DMS79 (cell line): ENCODE results near the gene FAM169A.
A peak's percentile ranks its signal among the peaks of the same experiment; 100 is the strongest.
"Not testable (repeated sequence)": the region's sequence is repeated elsewhere in the genome, so short reads cannot be mapped to it uniquely, and the experiment has no call there.

ENCODE experiments used
- DNase-seq: peaks from one replicate; lab custom pipeline; 2025; lab: John Stamatoyannopoulos, UW

The FAM169A gene, protein sequence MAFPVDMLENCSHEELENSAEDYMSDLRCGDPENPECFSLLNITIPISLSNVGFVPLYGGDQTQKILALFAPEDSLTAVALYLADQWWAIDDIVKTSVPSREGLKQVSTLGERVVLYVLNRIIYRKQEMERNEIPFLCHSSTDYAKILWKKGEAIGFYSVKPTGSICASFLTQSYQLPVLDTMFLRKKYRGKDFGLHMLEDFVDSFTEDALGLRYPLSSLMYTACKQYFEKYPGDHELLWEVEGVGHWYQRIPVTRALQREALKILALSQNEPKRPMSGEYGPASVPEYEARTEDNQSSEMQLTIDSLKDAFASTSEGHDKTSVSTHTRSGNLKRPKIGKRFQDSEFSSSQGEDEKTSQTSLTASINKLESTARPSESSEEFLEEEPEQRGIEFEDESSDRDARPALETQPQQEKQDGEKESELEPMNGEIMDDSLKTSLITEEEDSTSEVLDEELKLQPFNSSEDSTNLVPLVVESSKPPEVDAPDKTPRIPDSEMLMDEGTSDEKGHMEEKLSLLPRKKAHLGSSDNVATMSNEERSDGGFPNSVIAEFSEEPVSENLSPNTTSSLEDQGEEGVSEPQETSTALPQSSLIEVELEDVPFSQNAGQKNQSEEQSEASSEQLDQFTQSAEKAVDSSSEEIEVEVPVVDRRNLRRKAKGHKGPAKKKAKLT

DNA sequence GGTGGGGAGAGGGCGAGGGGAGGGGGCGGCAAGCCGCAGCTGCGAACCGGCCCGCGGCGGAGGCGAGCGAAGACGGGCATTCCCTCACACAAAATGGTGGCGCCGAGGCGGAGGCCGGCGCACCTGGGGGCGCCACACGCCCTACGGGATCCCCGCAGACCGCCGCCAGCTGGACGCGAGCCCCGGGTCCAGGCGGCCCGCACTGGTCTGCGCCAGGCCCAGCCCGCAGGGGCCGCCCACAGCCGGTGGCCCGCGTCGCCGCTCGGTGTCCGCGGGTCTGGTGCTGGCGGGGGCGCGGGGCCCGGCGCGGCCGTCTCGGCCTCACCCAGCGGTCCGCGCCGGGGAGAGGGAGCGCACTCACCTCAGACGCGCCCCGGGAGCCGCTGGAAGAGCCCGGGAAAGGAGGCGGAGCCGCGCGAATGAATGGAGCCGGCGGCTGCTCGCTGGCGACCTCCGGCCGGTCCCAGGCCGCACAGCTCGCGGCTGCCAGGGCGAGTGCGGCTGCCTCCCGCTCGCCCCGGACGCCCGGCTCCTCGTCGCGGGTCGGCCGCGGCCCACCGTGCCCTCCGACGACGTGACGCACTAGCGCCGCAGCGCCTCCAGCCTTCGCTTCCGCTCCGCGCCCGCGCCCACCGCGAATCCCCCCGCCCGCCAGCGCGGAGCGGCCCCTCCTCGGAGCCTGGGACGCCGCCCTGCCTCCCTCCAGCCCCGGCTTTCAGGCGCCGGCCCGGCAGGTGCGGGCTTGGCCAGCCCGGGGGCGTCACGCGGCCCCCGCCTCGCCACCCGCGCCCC, at the start of gene FAM169A:
Gene FAM169A (minus strand): TSS at position 584 of the 792 bp plus-strand sequence. CDS start 24,711 bp downstream, outside the sequence.
- DNase-seq, result no peak

DNA sequence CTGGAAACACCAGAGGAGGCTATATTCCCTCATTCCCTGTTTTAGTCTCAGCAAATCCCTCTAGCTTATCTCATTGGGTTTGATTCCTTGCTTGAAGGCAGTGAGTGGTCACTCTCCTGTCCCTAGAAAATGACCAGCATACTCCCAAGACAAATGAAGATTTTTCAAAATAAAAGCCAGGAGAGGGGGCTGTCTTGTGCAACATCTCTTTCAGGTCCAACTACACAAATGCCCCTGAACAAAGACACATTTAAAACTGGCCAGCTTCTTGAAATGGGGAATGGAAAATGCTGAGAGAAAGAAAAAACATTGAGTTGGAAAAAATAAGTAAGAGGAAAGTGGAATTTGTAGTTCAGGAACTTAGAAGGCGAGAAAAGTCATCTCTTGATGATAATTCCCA, 49.3 kb upstream of the FAM169A start:
- DNase-seq, result no peak

DNA sequence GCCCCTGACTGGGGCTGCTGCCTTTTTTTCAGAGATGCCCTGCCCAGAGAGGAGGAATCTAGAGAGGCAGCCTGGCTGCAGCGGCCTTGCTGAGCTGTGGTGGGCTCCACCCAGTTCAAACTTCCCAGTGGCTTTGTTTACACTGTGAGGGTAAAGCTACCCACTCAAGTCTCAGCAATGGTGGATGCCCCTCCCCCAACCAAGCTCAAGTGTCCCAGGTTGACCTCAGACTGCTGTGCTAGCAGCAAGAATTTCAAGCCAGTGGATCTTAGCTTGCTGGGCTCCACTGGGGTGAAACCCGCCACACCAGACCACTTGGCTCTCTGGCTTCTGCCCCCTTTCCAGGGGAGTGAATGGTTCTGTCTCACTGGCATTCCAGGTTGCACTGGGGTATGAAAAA, 45.2 kb upstream of the FAM169A start:
- DNase-seq, result not testable (repeated sequence)

DNA sequence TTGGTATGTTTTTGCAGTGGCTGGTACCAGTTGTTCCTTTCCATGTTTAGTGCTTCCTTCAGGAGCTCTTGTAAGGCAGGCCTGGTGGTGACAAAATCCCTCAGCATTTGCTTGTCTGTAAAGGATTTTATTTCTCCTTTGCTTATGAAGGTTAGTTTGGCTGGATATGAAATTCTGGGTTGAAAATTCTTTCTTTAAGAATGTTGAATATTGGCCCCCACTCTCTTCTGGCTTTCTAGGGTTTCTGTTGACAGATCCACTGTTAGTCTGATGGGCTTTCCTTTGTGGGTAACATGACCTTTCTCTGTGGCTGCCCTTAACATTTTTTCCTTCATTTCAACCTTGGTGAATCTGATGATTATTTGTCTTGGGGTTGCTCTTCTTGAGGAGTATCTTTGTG, 43.7 kb upstream of the FAM169A start:
- not testable (repeated sequence) for DNase-seq

DNA sequence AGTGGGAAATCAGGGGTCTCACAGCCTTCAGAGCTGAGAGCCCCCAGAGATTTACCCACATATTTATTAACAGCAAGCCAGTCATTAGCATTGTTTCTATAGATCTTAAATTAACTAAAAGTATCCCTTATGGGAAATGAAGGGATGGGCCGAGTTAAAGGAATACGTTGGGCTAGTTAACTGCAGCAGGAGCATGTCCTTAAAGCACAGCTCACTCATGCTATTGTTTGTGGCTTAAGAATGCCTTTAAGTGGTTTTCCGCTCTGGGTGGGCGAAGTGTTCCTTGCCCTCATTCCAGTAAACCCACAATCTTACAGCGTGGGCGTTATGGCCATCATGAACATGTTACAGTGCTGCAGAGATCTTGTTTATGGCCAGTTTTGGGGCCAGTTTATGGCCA, 42.0 kb upstream of the FAM169A start:
- not testable (repeated sequence) for DNase-seq

DNA sequence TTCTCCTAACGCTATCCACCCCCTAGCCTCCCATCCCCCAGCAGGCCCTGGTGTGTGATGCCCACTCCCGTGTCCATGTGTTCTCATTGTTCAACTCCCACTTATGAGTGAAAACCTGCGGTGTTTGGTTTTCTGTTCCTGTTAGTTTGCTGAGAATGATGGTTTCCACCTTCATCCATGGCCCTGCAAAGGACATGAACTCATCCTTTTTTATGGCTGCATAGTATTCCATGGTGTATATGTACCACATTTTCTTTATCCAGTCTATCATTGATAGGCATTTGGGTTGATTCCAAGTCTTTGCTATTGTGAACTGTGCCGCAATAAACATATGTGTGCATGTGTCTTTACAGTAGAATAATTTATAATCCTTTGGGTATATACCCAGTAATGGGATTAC, 38.5 kb upstream of the FAM169A start:
- DNase-seq, result not testable (repeated sequence)

DNA sequence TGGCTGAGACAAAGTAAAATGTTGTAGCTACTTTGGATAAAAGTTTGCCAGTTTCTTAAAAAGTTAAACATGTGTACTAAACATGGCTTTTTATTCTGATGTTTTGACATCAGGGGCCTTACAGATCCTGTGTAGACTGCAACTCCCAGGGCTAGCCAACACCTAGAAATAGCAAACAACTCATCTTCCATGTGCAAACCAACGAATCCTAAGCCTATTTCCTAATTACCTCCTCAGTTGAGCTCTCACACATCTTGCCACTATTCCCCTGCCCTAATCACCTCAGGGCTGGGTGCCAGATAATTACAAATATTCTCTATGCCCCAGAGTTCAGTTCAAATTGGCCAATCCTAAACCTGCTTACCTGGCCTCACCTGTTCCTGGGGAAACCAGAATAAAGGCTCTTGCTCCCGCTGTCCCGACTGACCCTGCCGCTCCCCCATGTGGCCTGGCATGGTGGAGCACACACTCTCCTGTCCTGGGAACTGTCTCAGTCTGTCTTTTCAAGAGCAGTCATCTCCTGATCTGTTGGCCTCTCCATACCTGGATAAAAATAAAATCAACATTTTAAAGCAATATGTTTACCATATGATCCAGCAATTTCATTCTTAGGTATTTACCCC, 37.1 kb upstream of the FAM169A start:
- no peak for DNase-seq

DNA sequence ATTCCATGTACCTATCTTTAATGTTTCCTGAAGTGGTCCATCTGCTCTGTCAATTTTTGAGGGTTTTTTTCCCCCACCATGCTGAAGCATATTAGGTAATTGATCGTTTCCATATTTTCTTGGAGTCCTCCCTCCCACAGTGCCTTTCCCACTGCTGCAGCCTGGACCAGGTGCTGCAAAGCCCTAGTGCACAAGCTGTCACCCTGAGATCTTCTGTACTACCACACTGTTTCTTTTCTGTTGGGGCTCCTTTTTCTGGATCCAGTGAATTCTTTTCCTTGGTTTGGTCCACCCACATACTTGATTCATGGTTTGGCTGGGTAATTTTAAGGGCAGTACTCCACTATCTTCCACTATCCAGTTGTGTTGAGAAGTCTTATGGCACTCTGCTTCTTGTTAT, 30.9 kb upstream of the FAM169A start:
- no peak for DNase-seq

DNA sequence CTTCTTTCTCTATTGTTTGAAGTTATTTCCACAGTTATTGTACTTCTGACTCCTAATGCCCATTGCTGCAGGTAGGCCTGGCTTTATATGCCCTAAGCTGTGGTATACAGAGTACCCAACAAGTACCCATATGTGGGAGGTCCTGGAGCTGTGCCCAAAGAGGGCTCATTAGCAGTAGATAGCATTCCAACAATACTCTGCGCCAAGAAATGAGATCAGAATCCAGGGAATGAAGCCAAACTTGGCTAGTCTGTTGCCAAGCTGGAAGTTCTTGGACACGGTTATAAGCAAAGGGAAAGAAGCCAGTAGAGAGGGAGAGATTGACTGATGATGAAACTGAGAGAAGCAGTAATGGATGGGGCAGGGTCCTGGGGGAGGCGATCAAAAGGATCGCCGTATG, 29.7 kb upstream of the FAM169A start:
- peak; percentile 51 for DNase-seq

DNA sequence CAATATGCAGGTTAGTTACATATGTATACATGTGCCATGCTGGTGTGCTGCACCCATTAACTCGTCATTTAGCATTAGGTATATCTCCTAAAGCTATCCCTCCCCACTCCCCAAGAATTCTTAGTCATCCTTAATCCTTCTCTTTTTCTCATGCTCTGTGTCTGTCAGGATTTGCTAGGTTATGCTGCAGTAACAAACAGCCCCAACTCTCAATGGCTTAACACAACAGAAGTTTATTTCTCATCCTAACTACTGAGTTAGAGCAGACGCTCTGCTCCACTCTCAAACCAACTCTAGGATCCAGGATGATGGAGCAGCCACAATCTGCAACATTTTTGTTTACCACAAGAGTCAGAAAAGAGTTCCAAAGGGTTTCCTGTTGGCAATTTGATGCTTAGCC, 28.2 kb upstream of the FAM169A start:
- DNase-seq, result no peak

DNA sequence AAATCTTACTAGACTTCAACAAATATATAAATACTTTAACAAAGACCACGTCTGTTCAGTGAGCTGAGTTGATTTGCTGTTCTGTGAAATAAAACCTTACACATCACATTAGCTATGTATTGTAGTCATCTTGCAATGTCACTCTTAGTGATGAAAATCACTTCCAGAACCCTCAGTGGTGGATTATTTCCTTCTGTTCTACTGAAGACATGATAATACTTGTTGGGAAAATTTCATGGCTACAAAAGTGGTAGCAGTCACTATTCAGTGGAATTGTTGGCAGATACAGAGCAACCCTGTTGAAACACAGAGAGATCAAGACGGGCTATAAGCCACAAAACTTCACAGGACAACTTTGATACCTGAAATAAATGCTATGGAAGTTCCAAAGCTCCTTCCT, 26.7 kb upstream of the FAM169A start:
- no peak for DNase-seq

DNA sequence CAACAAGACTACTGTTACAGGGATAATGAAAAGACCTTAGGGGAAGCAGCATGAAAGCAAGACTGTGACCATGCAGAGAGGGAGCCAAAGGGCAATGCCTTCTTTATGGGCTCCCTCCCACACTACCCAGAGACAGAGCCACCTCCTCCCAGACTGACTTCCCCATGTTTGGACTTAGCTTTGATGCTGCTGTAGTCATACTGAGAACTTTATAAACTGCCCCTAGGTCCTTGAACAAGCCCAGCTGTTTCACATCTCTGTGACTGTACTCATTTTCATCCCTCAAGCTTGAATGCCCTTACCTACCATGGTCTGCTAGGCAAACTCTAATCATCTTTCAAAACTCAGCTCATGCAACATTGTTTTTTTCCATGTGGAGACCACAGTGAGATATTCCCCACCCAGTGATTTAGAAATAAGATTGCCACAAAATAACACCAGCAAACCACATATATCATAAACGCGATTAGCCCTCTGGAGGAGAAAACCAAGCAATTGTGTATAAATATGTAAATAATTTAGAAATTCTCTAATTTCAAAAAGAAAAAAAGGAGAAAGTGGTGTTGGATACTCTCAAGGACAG, 23.4 kb upstream of the FAM169A start:
- DNase-seq, result no peak

DNA sequence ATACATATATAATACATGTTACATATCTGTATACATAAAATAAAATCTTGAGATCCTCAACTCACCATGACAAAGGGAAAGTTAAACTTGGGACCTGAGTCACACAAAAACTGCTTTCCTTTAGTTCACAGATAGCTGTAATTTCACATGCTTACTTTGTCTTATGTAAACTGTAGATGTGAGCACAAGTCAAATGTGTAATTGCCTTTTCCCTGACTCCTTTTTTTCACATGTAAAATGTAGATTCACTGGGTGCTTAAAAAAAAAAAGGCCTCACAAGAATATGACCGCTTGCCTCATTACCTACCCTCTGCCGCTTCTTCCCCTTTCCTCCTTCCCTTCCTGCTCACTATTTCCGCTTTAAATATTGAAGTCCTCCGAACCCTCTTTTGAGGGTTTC, 21.9 kb upstream of the FAM169A start:
- no peak for DNase-seq

DNA sequence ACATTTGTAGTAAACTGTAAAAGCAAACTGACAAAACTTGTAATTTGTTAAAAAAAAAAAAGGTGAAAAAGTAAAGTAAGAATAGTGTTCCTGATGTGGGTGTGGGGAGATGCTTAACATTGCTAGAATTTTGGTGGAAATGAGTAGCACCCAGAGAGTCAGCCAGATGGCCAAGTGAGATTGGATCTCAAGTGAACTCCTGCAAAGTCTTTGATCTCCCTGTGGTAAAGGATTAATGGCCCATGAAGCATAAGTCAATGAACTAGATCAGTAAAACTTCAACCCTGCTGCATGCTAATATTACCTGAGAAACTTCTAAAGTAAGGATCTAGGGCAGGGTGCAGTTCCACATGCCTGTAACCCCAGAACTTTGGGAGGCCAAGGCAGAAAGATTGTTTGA, 19.0 kb upstream of the FAM169A start:
- DNase-seq, result no peak

DNA sequence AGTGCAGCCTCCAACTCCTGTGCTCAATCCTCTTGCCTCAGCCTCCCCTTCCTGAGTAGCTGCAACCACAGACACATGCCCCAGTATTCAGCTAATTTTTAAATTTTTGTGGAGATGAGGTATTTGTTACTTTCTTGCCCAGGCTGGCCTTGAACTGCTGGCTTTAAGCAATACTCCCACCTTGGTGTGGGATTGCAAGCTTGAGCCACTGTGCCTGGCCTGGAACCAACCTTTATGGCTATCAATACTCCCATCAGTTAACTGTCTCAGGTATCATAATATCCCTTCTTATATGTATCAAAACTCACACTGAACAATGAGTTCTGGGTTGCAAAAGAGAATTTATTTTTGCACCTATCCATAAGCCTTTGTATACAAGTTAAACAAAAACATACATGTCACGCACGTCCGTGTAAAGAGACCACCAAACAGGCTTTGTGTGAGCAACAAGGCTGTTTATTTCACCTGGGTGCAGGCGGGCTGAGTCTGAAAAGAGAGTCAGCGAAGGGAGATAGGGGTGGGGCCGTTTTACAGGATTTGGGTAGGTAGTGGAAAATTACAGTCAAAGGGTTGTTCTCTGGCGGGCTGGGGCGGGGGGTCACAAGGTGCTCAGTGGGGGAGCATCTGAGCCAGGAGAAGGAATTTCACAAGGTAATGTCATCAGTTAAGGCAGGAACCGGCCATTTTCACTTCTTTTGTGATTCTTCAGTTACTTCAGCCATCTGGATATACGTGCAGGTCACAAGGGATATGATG, 16.4 kb upstream of the FAM169A start:
- DNase-seq, result not testable (repeated sequence)

DNA sequence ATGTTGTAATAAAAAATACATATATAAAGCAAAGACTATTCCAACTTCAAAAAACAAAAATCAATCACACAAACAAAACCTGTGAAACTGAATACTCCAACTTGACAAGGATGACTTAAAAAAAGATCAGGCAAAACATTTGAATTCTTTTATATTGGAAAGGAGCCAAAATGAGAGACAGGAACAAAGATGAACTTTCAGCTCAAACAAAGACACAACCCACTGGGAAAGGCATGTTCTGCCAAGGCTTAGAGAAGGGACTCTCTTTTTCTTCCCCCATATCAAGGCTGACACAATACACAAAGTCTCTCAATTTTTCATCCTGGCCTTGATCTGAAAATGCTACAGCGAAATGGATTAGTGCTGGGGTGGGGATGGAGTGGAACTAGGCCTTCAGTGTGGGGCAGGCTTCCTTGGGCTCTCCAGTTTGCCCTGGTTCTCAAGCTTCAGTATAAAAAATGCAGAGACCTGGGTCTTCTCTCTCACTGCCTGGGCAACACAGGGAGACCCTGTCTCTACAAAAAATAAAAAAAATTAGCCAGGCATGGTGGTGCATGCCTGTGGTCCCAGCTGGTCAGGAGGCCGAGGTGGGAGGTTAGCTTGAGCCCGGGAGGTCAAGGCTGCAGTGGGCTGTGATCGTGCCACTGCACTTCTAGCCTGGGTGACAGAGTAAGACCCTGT, 11.6 kb upstream of the FAM169A start:
- no peak for DNase-seq

DNA sequence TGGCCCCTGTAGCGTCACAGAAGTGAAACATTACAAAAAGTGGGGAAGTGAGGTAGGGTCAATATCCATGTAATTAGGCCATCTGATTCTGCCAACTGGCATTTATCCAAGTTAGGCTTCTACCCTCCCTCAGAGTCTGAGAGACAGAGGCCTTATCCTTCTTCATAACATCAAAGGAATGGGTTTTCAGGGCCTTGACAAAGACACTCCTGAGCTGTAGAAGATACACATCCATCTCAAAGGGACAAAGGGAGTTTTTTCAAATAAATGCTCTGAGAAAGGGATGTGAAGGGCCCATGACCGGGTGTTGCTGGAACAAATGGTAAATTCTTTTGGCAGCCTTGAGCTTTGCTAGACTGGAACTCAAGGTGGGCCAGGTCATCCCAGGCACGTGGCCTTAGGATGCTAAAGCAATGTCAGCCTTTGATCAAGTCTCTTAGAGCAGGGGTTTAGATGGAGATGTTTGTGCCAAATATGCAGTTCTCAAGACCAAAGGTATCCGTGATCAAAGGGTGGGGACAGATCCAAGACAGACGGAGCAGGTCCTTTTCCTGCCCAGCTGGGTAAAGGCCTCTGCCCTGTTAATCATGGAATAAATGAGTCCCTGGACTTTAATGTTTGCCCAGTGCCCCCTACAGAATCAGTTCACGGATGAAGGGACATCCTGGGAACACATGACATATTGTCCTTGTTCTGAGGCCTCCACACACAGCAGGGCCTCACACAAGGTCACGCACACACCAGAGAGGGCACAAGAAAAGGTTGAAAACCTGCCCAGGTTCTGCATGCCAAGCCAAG, 10.0 kb upstream of the FAM169A start:
- DNase-seq, result no peak

DNA sequence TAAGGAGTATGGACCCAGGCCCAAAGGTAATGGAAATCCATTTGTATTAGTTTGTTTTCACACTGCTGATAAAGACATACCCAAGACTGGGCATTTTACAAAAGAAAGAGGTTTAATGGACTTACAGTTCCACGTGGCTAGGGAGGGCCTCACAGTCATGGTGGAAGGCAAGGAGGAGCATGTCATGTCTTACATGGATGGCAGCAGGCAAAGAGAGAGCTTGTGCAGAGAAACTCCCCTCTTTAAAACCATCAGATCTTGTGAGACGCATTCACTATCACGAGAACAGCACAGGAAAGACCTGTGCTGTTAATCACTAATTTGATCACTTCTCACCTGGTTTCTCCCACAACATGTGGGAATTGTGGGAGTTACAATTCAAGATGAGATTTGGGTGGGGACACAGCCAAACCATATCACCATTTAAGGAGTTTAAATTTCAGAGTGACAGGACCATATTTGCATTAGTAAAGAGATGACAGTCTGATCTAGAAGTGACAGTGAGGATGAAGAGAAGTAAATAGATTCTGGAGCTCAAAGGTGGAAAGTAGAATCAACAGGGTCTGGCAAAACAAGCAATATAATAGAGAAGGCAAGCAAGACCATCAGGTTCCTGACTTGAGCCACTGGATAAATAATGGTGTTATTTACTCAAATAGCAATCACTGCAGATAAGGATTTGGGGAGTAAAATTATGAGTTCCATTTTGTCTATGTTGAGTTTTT, 7.5 kb upstream of the FAM169A start:
- DNase-seq, result no peak
